ENCODE measurements around the gene EML1. TPM values are rescaled to one million over a fixed set of nuclear protein-coding genes. Genes with fewer than 3 reads are reported as not detected.

EML1 gene
- total and polyA plus RNA-seq, 2 experiments from 2014 or later: 22.9 to 31.9 TPM

GRCh38 chr14:99943620-99944019 is 150.4 kb downstream of the EML1 start:
- no peak for DNase-seq (ENCODE audit: low spot score)
- TF ChIP-seq EZH2phosphoT487 (IDR thresholded peaks at IDR 0.05; ENCODE audit: low read depth, severe bottlenecking, unreplicated experiment) (no peak), CTCF (IDR thresholded peaks at IDR 0.05; ENCODE audit: poor library complexity) (no peak), EZH2 (IDR thresholded peaks at IDR 0.05; ENCODE audit: borderline replicate concordance) (no peak)
- no peak overlapping the region for H2AFZ ChIP-seq
- H3K4me2 ChIP-seq: no peak overlapping the region
- no peaks in the 10 kb centered on the region for H3K9me3 ChIP-seq (ENCODE audit: low read depth)
- no peaks in the 10 kb centered on the region for H3K27me3 ChIP-seq
- no peaks in the 10 kb centered on the region for H3K79me2 ChIP-seq
- H3K4me3 ChIP-seq: no peak overlapping the region
- no peaks in the 10 kb centered on the region for H3K9me2 ChIP-seq (replicated peaks; ENCODE audit: insufficient read depth)
- WGBS (ENCODE audit: low lambda C conversion rate, missing lambda C conversion rate): 90% methylated on average over 4 of the region's 9 CpGs
- no peaks in the 10 kb centered on the region for H3K4me1 ChIP-seq (ENCODE audit: insufficient read depth)
- no peak overlapping the region for H3K27ac ChIP-seq
- no peaks in the 10 kb centered on the region for H4K20me1 ChIP-seq (ENCODE audit: insufficient read depth, poor library complexity, severe bottlenecking)
- no peaks in the 10 kb centered on the region for H3K36me3 ChIP-seq (replicated peaks; ENCODE audit: insufficient read depth, low read depth)

- H3K4me2 ChIP-seq: no peak overlapping the region
- H3K4me1 ChIP-seq (ENCODE audit: insufficient read depth): no peaks in the 10 kb centered on the region
- no peaks in the 10 kb centered on the region for H3K27me3 ChIP-seq
- H3K27ac ChIP-seq: no peak overlapping the region
- H3K9me3 ChIP-seq (ENCODE audit: low read depth): no peaks in the 10 kb centered on the region
- H3K4me3 ChIP-seq: no peak overlapping the region
- no peaks in the 10 kb centered on the region for H3K79me2 ChIP-seq
- H3K9me2 ChIP-seq (replicated peaks; ENCODE audit: insufficient read depth): no peaks in the 10 kb centered on the region
- H2AFZ ChIP-seq: no peak overlapping the region
- H4K20me1 ChIP-seq (ENCODE audit: insufficient read depth, poor library complexity, severe bottlenecking): no peaks in the 10 kb centered on the region
- 79% methylated on average over 13 of the region's 13 CpGs for WGBS (ENCODE audit: low lambda C conversion rate, missing lambda C conversion rate)
- DNase-seq (ENCODE audit: low spot score): peak; percentile 26
- TF ChIP-seq EZH2 (IDR thresholded peaks at IDR 0.05; ENCODE audit: borderline replicate concordance): no peak
- TF ChIP-seq EZH2phosphoT487 (IDR thresholded peaks at IDR 0.05; ENCODE audit: low read depth, severe bottlenecking, unreplicated experiment): no peak
- no peak for TF ChIP-seq CTCF (IDR thresholded peaks at IDR 0.05; ENCODE audit: poor library complexity)
- no peaks in the 10 kb centered on the region for H3K36me3 ChIP-seq (replicated peaks; ENCODE audit: insufficient read depth, low read depth)
Measured at GRCh38 chr14:99944241-99944651, 151.0 kb downstream of the EML1 start.

GRCh38 chr14:99945732-99946651 is 152.8 kb downstream of the EML1 start:
- no peaks in the 10 kb centered on the region for H3K27me3 ChIP-seq
- no peak overlapping the region for H3K27ac ChIP-seq
- H3K36me3 ChIP-seq (replicated peaks; ENCODE audit: insufficient read depth, low read depth): no peaks in the 10 kb centered on the region
- TF ChIP-seq EZH2phosphoT487 (IDR thresholded peaks at IDR 0.05; ENCODE audit: low read depth, severe bottlenecking, unreplicated experiment) (no peak), EZH2 (IDR thresholded peaks at IDR 0.05; ENCODE audit: borderline replicate concordance) (no peak), CTCF (IDR thresholded peaks at IDR 0.05; ENCODE audit: poor library complexity) (no peak)
- H3K4me3 ChIP-seq: no peak overlapping the region
- no peaks in the 10 kb centered on the region for H3K4me1 ChIP-seq (ENCODE audit: insufficient read depth)
- H3K79me2 ChIP-seq: no peaks in the 10 kb centered on the region
- DNase-seq (ENCODE audit: low spot score): no peak
- no peaks in the 10 kb centered on the region for H4K20me1 ChIP-seq (ENCODE audit: insufficient read depth, poor library complexity, severe bottlenecking)
- H2AFZ ChIP-seq: no peak overlapping the region
- H3K9me2 ChIP-seq (replicated peaks; ENCODE audit: insufficient read depth): no peaks in the 10 kb centered on the region
- 73% methylated on average over 16 of the region's 17 CpGs for WGBS (ENCODE audit: low lambda C conversion rate, missing lambda C conversion rate)
- no peaks in the 10 kb centered on the region for H3K9me3 ChIP-seq (ENCODE audit: low read depth)
- H3K4me2 ChIP-seq: no peak overlapping the region

Data from hepatocyte (in vitro differentiated cells).